Left forelimb (tissue), 1 donor: ENCODE data around the gene TMEM179.
"Not testable (repeated sequence)": the region's sequence is repeated elsewhere in the genome, so short reads cannot be mapped to it uniquely, and the experiment has no call there.

Experiments used
- DNase-seq: peaks from one replicate; pipeline ENCODE4 v3.0.0-alpha.2; 2018; ENCODE audit warnings: low spot score

Gene TMEM179

DNA sequence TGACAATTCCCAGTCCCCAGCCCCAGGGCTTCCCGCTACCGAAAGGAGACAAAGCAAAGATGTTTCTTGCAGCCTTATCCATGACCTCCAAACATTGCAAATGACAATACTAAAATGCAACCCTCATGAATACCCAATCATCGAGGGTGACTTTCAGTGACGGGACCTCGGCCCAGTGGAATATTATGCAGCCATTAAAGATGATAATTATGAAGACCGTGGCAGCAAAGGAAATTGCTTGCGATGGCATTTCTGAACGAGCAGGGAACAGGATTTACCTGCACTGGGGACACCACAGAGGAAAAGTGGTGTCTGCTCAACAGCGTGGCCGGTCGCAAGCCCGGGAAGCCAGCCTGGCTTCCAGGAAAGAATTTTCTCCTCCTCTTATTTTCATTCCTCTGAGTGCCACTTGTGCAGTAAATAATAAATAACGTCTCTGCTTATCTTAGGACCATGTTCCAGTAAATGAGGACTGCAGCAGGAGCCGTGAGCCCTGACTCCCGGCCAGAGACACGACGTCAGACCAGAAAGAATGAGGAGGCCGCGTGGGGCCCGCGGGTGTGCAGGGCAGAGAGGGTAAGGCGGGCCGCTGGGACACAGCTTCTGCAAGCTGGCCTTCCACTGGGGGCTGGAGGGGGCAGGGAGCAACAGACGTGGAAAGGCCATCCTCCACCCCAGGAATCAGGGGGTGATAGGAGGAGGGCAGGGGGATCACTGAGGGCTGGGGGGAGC, 18.4 kb downstream of the TMEM179 start:
- no peak for DNase-seq

- DNase-seq, result no peak
Measured at GRCh38 chr14:104584557-104584956, 20.0 kb downstream of the TMEM179 start.

DNA sequence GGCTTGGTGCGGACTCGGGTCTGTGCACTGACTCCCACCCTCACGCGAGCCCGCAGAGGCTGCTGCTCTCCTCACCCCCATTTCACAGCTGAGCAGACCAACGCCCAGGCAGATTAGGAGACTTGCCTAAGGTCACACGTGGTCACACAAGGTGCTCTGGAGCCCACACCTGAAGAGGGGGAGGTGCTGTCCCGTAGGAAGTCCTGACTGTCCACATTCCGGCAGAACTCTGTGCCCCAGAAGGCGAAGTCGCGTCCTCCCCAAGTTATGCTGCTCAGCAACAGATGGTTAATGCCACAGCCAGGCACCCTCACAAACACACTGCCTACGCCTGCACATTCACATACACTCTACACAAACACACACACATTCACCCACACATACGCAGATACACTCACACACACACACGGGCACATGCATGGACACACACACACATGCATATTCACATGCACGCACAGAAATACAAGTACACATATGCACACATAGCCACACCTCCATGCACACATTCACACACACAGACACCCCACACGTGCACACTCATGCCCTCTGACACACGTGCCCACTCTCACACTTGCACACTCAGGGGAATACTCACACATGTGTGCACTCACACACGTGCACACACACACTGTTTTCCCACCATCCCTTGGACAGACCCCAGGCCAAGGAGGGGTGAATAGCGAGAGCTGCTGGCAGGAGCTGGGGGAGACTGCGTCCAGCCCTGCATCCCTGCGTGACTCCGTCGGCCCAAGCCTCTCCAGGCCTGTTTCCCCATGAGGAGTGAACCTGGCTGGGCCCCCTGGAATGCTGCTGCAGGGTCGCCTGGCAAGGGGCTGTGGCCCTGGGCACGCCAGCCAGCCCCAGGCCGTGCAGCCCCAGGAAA, 20.9 kb downstream of the TMEM179 start:
- DNase-seq, result no peak

GRCh38 chr14:104582662-104583061, 21.9 kb downstream of the TMEM179 start:
- no peak for DNase-seq

- no peak for DNase-seq
Measured at GRCh38 chr14:104582005-104582404, 22.6 kb downstream of the TMEM179 start.

- DNase-seq, result no peak
Measured at GRCh38 chr14:104581521-104581920, 23.1 kb downstream of the TMEM179 start.

GRCh38 chr14:104580961-104581360, 23.6 kb downstream of the TMEM179 start:
- no peak for DNase-seq

GRCh38 chr14:104579939-104580338, 24.6 kb downstream of the TMEM179 start:
- not testable (repeated sequence) for DNase-seq

DNA sequence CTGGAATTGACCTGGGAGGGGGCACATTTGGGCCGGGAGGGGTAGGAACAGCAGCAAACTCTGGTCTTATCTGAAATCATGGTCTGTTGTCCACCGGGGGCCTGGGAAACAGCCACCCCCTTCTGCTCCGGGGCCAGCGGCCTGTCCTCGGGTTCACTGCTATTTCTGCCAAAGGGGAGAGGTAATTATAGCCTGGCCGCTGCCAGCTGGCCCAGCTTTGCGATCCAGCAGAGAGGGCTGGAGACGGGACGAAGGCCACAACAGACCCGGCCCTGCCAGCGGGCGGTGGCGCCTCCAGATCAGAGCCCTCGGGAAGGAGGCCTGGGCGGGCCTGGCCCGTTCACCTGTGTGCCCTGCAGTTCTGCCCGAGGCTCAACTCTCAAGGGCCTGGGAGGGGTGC, 25.1 kb downstream of the TMEM179 start, which contains the start of gene C14orf180:
Gene C14orf180 (plus strand): TSS at position 258 of the 400 bp plus-strand sequence. CDS start 6,667 bp downstream, outside the sequence.
- DNase-seq, result no peak

GRCh38 chr14:104578321-104578720, 26.3 kb downstream of the TMEM179 start:
- DNase-seq, result no peak

- no peak for DNase-seq
Measured at GRCh38 chr14:104577847-104578301, 26.7 kb downstream of the TMEM179 start.

- no peak for DNase-seq
Measured at GRCh38 chr14:104577426-104577825, 27.1 kb downstream of the TMEM179 start.

DNA sequence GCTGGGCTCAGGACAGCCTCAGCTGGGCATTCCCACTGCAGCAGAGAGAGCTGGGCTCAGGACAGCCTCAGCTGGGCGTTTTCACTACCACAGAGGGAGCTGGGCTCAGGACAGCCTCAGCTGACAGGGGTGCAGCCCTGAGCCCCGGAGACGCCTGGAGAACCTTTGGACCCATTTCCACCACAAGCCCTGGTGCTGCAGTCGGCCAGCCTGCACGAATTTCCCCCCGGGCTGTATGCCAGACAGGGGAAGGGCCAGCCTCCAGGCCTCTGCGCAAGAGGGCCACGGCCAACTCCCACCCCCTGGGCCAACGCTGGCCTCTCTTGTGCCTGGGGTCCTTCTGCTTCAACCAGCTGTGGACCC, 27.6 kb downstream of the TMEM179 start:
- no peak for DNase-seq

GRCh38 chr14:104576232-104576969, 28.2 kb downstream of the TMEM179 start:
- no peak for DNase-seq

- no peak for DNase-seq
Measured at GRCh38 chr14:104574978-104575583, 29.5 kb downstream of the TMEM179 start.

DNA sequence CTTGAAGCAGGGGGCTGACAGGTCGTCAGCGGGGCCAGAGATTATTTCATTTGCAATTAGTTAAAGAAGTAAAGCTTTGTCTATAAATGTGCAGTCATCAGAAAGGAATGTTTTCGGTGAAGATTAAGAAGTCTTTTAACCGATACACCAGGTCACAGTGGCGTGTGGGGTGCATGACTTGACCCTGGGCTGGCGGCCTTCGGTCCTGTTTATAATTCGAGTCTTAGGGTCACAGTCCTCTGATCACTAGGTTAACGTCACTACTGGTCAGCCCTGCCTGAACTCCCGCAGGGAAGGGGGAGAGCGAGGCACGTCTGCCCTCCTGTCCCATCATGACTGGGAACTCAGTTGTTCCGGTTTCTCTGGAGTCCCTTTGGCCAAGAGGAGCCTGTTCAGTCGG, 30.0 kb downstream of the TMEM179 start:
- DNase-seq, result no peak

DNA sequence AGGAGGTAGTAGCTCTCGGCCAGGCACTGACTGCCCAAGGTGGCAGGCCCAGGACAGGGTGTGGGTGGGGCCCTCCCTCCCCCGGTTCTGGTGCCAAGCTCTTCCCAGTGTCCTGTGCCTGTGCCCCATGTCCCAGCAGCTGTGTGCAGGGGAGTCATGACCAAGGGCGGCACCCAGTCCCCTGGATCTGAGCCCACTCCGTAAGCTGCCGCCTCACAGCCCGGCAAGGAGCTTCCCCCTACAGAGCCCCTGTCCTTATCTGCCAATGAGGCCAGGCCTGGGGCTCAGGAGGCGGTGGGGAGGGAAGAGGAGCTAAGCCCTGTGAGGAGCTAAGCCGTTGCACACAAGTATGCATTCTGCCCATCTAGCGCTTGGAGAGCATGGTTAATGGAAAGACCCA, 30.6 kb downstream of the TMEM179 start:
- DNase-seq, result no peak

GRCh38 chr14:104572668-104573067, 31.9 kb downstream of the TMEM179 start:
- DNase-seq, result no peak

- DNase-seq, result no peak
Measured at GRCh38 chr14:104572024-104572626, 32.4 kb downstream of the TMEM179 start.

- DNase-seq, result no peak
Measured at GRCh38 chr14:104571246-104571645, 33.3 kb downstream of the TMEM179 start.

GRCh38 chr14:104569435-104569834, 35.1 kb downstream of the TMEM179 start:
- DNase-seq, result no peak
